NOMO-1 treated with dmso at 0.1 percent for 144 hours (cell line): ENCODE data around the gene ANKS1B.

Experiments
- DNase-seq: peaks from one replicate; lab custom pipeline; 2025; ENCODE audit not compliant: unreplicated experiment; lab: John Stamatoyannopoulos, UW

The ANKS1B gene

GRCh38 chr12:99966429-99966828, 18.3 kb downstream of the ANKS1B start:
- DNase-seq: no peak

GRCh38 chr12:99960311-99960710, 24.4 kb downstream of the ANKS1B start:
- no peak for DNase-seq

DNA sequence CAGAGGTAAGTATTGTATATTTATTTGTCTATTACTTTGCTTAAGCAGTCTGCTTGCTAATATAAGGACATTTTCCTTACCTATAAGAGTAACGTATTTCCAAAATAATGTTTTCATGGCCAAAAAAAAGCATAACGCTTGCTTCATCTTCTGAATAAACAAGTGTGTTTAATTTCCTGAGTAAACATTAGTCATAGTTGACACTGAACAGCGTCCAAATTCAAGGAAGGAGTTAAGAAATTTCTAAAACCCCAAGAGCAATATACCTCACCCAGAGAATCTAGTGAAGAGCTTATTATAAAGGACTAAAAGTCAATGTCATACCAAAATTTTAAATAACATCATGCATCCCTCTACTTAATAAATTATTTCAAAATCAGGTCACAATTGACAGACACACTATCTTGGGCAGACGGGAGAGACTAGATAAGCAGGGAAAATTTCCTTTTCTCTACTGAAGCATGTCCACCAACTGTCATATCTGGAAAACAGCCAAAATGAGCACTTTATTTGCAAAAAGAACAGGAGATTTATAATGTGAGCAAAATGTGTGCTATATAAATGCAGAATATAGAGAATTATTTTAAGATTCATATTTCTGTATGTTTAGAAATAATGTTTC, 25.1 kb downstream of the ANKS1B start:
- no peak for DNase-seq

DNA sequence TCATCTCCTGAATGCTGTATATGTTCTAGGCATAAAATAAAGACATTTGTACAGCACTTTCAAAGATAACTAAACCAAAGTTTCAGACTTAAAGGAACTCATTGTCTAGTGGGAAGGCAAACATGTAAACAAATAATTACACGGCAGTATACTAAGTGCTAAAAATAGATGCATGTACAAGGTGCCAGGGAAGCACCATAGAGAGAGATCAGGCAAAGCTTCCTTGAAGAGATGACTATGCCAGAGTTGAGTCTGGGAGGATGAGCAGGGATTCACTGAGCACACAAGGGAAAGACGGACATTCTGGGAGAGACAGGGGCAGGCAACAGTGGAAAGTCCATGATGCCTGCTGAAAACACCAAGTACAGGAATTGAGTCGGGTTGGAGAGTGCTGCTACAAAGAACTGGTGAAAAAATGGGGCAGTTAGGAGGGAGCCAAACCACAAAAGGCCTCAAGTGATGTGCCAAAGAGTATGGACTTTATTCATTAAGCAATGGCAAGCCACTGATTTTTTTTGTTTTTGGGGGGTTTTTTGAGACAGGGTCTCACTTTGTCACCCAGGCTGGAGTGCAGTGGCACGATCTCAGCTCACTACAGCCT, 26.8 kb downstream of the ANKS1B start:
- no peak for DNase-seq

DNA sequence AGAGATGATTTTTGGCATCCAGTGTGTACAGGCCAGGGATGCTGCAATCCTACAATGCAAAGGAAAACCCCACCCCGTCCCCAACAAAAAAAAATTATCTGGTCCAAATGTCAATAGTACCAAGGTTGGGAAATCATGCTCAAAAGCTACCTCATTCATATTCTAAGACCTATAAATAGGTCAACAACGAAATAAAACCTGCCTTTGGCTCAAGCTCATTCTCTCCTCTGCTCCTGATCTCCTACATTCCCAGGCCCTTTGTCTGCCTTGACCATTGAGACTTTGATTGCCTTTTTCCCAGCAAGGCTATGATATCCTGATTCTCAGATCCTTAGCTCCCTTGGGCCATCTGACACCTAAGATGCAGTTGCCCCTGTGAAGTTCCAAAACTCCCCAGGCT, 30.0 kb downstream of the ANKS1B start:
- DNase-seq: no peak

DNA sequence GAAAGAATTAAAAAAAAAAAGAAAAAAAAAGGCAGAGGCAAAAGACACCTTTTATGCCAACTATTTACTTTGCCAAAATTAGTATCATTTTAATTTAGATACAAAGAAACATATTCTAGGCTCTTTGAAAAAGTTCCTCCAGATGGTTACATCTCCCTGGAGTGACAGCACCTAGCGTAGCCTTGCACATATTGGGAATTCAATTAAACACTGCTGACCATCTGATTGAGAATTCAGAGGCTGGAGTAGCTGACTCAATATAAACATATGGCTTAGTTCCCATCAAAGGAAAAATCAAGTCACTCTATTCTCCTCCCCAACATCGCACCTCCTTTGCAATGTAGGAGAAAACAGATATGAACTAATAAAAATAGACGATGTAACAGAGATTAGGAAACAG, 36.4 kb downstream of the ANKS1B start:
- no peak for DNase-seq

DNA sequence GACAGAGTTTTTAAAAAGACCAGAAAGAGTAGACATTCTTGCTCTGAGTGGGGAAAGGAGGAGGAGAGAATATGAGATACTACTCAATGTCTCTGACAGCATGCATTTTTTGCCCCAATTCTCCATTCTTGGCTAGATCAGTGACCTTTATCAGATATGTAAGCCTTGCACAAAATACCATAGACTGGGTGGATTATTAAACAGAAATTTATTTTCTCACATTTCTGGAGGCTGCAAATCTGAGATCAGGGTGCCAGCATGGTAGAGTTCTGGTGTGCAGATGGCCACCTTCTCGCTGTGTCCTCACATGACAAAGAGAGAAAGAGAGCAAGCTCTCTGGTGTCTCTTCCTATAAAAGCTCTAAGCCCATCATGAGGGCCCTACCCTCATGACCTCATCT, 38.6 kb downstream of the ANKS1B start:
- no peak for DNase-seq

DNA sequence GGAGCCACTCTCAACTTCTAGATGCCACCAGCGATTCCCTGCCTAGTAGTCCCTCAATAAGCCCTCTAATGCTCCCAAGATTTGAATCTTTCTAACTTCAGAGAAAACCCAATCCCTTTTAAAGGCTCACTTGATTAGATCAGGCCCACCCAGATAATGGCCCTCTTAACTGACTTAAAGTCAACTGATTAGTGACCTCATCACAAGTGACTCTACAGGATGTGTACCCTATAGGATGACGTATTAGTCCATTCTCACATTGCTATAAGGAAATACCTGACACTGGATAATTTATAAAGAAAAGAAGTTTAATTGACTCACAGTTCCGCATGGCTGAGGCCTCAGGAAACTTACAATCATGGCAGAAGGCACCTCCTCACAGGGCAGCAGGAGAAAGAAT, 49.1 kb downstream of the ANKS1B start:
- DNase-seq: no peak

DNA sequence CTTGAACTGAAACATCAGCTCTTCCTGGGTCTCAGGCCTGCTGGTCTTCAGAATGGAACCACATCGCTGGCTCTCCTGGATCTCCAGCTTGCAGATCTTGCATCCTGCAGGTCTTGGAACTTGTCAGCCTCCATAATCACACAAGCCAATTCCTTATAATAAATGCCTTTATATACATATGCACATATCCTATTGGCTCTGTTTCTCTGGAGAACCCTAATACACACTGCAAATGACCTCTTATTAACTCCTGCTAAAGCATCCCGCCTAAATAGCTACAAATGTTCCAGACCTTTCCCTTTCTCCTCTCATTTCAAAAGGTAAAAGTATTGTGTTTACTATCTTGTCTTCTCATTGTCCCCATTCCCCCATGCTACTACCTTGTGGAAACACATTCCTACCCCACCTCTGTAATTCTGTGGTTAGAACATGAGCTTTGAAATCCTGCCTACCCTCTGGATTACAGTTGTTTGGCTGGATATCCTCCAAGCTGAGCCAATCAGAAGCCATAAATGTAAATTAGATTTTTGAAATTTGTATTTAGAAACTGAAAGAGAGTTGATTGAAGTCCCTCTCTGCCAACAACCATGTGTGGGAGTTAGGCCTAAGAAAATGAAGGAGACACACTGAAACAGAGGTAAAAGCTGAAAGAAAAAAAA, 58.1 kb downstream of the ANKS1B start:
- no peak for DNase-seq

GRCh38 chr12:99920353-99920960, 64.3 kb downstream of the ANKS1B start:
- no peak for DNase-seq

GRCh38 chr12:99917711-99918402, 66.9 kb downstream of the ANKS1B start:
- no peak for DNase-seq

GRCh38 chr12:99916555-99916954, 68.2 kb downstream of the ANKS1B start:
- no peak for DNase-seq

DNA sequence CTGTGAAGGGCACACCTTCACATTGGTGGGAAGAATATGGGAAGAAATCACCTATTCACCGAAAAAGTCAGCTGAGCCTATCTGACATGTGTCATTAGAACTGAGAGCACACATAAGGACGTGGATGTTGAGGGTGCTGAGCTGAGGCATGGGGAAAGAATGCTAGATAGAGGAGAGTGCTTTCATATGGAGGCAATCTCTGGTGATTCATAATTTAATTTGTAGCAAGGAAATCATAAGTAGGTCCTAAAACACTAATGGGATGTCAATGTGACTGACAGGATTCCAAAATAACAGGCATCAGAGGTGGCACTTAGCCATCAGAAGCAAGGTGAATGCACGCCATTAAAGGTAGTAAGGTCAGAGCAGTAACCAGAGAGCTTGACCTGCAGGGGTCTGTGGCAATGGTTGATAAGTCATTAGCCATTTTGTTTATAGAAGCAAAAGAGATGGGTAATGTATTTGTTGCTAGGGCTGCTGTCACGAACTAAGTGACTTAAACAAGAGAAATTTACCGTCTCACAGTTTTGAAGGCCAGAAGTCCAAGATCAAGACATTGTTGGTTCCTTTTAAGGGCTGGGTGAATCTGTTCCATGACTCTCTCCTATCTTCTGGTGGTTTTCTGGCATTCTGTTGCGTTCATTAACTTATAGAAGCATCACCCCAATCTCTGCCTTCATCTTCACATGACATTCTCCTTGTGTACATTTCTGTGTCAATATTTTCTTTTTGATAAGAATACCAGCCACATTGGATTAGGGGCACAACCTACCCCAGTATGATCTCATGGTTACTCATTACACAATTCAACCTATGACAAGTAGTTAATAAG, 69.3 kb downstream of the ANKS1B start:
- DNase-seq: no peak

GRCh38 chr12:99914206-99914605, 70.5 kb downstream of the ANKS1B start:
- no peak for DNase-seq

DNA sequence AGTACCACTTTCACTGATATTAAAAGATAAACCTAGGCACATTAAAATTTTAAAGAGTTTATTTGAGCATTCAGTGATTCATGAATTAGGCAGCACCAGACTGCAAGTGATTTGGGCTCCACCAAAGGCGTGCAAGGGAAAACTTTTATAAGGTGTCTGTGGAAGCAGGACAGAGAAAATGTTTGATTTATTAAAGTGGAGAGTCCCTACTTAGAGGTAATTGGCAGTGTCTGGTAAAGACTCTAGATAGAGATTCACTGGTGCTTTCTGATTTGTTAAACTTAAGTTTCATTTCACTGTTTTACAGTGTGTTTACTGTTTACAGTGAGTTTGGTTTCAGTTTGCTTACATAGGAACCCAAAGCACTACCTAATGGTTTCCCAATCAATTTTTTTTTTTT, 72.8 kb downstream of the ANKS1B start:
- DNase-seq: no peak

DNA sequence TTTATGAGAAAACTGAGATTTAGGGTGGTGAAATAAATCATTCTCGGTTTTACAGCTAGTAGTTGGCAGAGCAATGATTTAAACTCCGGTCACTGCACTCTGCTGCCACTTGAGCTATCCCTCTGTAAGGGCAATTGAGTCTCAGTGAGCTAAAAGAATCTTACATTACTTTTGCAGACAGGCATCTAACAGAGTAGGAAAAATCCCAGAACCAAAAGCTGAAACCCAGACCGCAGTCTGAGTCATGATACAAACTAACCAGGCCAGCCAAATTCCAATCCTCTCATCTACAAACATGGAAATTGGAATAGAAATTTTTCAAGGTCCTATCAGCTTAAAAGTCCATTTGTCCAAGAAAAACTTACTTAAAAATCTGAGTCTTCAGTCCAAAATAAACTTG, 73.7 kb downstream of the ANKS1B start:
- DNase-seq: no peak

GRCh38 chr12:99910342-99910741, 74.4 kb downstream of the ANKS1B start:
- no peak for DNase-seq

GRCh38 chr12:99906786-99907579, 77.8 kb downstream of the ANKS1B start:
- DNase-seq: no peak

GRCh38 chr12:99901181-99901580, 83.6 kb downstream of the ANKS1B start:
- no peak for DNase-seq

DNA sequence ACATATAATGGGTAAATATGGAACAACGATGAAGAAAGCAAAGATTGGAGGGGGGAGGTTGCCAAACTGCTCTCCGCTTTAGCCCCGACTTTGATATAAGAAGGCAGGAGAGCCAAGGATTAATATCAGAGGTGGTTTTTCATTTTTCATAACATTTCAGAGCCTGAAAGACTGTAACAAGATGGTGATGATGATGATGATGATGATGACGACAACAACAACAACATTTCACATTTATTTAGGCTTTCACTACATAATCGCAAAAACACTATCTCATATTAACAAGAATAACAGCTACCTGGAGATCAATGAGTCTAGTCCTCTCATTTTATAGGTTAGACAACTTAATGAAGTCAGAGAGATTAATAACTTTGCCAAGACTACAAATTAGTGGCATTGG, 86.1 kb downstream of the ANKS1B start:
- no peak for DNase-seq
